Endodermal cell (in vitro differentiated cells): ENCODE results near the gene CCDC185. TPM values are rescaled to one million over a fixed set of nuclear protein-coding genes. Genes with fewer than 3 reads are reported as not detected.

Experiments
- DNase-seq: peaks from one replicate; pipeline ENCODE4 v3.0.0-alpha.2; 2017
- H3K27ac ChIP-seq: 2 replicates; pipeline ENCODE4 v1.5.1; 2013; ENCODE audit warnings: mild to moderate bottlenecking, low read depth, low read length, moderate library complexity
- H3K27me3 ChIP-seq: 2 replicates; pipeline ENCODE4 v1.6.1; 2013; ENCODE audit warnings: mild to moderate bottlenecking, low read length, moderate library complexity; ENCODE audit not compliant: insufficient read depth, control insufficient read depth, poor library complexity, severe bottlenecking
- H3K36me3 ChIP-seq: 2 replicates; pipeline ENCODE4 v1.7.0; 2013; ENCODE audit warnings: mild to moderate bottlenecking, low read length, moderate library complexity; ENCODE audit not compliant: control insufficient read depth, insufficient read depth
- H3K4me1 ChIP-seq: one replicate; pipeline ENCODE4 v1.7.0; 2013; ENCODE audit warnings: low read length; ENCODE audit not compliant: control insufficient read depth, insufficient read depth
- H3K4me3 ChIP-seq: 2 replicates; pipeline ENCODE4 v1.5.1; 2013; ENCODE audit warnings: mild to moderate bottlenecking, low read length, moderate library complexity
- H3K9ac ChIP-seq: 2 replicates; pipeline ENCODE4 v1.6.1; 2013; ENCODE audit warnings: mild to moderate bottlenecking, low read length, moderate library complexity; ENCODE audit not compliant: poor library complexity, severe bottlenecking; ENCODE audit errors: extremely low read depth
- H3K9me3 ChIP-seq: 2 replicates; pipeline ENCODE4 v1.6.1; 2013; ENCODE audit warnings: mild to moderate bottlenecking, low read length, moderate library complexity; ENCODE audit not compliant: control insufficient read depth
- H3K27ac Mint-ChIP-seq: 2 replicates; pipeline ENCODE4 v1.8.0; 2020; ENCODE audit warnings: mixed read lengths
- H3K27me3 Mint-ChIP-seq: 2 replicates; pipeline ENCODE4 v1.8.0; 2021; ENCODE audit warnings: mild to moderate bottlenecking, mixed read lengths; ENCODE audit not compliant: insufficient read depth
- H3K36me3 Mint-ChIP-seq: 2 replicates; pipeline ENCODE4 v1.8.0; 2020; ENCODE audit warnings: low read depth, mixed read lengths
- H3K4me1 Mint-ChIP-seq: 2 replicates; pipeline ENCODE4 v1.8.0; 2020; ENCODE audit warnings: mixed read lengths
- H3K4me3 Mint-ChIP-seq: 2 replicates; pipeline ENCODE4 v1.8.0; 2020; ENCODE audit warnings: mild to moderate bottlenecking, moderate library complexity, mixed read lengths
- H3K9me3 Mint-ChIP-seq: 2 replicates; pipeline ENCODE4 v1.8.0; 2020; ENCODE audit warnings: mild to moderate bottlenecking, mixed read lengths
- CTCF ChIP-seq: fragments of 200-600 bp; sonication (generic); conservative IDR thresholded peaks from 2 replicates; pipeline ENCODE4 v1.5.0; 2021; ENCODE audit warnings: antibody characterized with exemption, mild to moderate bottlenecking
- WGBS, 2 experiments: methylation state at CpG; one replicate each; pipeline versions ENCODE4 v1.1.5 to v1.1.7; 2013; ENCODE audit warnings: missing lambda C conversion rate in 2 of 2, mixed read lengths in 1 of 2; ENCODE audit not compliant: insufficient coverage in 1 of 2, insufficient read length in 1 of 2; 5-methylcytosine and 5-hydroxymethylcytosine counted together
- total RNA-seq, 2 donors: library from RNA; stranded (reverse); fragmentation: NEBNext Ultra II Directional in 1 of 2; extraction: Animal tissue kit (Norgen Biotek cat#: 25700) in 1 of 2; gene quantifications; 2 replicates in 1 of 2; 3 replicates in 1 of 2; pipeline ENCODE4 v1.2.1, GENCODE V29; 2021

CCDC185 gene
- total RNA-seq, 2 donors from 2014 or later, result not detected

GRCh38 chr1:223345720-223346119, 47.5 kb upstream of the CCDC185 start:
- no peaks in the 10 kb centered on the region for H3K9me3 Mint-ChIP-seq
- Histone ChIP-seq H3K27me3 (no peaks in the 10 kb centered on the region), H3K4me1 (no peaks in the 10 kb centered on the region), H3K9me3 (no peaks in the 10 kb centered on the region), H3K4me3 (no peak overlapping the region), H3K27ac (no peak overlapping the region), H3K9ac (no peak overlapping the region), H3K36me3 (no peaks in the 10 kb centered on the region)
- no peaks in the 10 kb centered on the region for H3K27me3 Mint-ChIP-seq
- peaks cover 3% of the 10 kb centered on the region for H3K4me1 Mint-ChIP-seq
- no peaks in the 10 kb centered on the region for H3K36me3 Mint-ChIP-seq
- WGBS, 2 experiments, result 79 to 94% methylated on average over 3 to 4 of the region's 4 CpGs
- TF ChIP-seq CTCF, result peak; percentile 70
- H3K4me3 Mint-ChIP-seq, result no peak overlapping the region
- H3K27ac Mint-ChIP-seq, result no peak overlapping the region
- DNase-seq, result peak; percentile 77

GRCh38 chr1:223346311-223346710, 46.9 kb upstream of the CCDC185 start:
- no peaks in the 10 kb centered on the region for H3K4me1 Mint-ChIP-seq
- no peaks in the 10 kb centered on the region for H3K27me3 Mint-ChIP-seq
- no peaks in the 10 kb centered on the region for H3K36me3 Mint-ChIP-seq
- Histone ChIP-seq H3K9me3 (no peaks in the 10 kb centered on the region), H3K27ac (no peak overlapping the region), H3K9ac (no peak overlapping the region), H3K4me1 (no peaks in the 10 kb centered on the region), H3K36me3 (no peaks in the 10 kb centered on the region), H3K27me3 (no peaks in the 10 kb centered on the region), H3K4me3 (no peak overlapping the region)
- TF ChIP-seq CTCF, result no peak
- H3K27ac Mint-ChIP-seq, result no peak overlapping the region
- DNase-seq, result no peak
- no peak overlapping the region for H3K4me3 Mint-ChIP-seq
- WGBS, 2 experiments, result 80 to 95% methylated on average over 1 to 4 of the region's 4 CpGs
- H3K9me3 Mint-ChIP-seq, result no peaks in the 10 kb centered on the region

- DNase-seq, result no peak
Measured at GRCh38 chr1:223347583-223347982, 45.6 kb upstream of the CCDC185 start.

More at GRCh38 chr1:223347583-223347982, 45.6 kb upstream of the CCDC185 start:
- no peaks in the 10 kb centered on the region for H3K27me3 ChIP-seq
- no peak overlapping the region for H3K4me3 ChIP-seq
- H3K9me3 Mint-ChIP-seq, result no peaks in the 10 kb centered on the region
- H3K4me1 ChIP-seq, result no peaks in the 10 kb centered on the region
- no peaks in the 10 kb centered on the region for H3K36me3 Mint-ChIP-seq
- no peak overlapping the region for H3K4me3 Mint-ChIP-seq
- peaks cover 6% of the 10 kb centered on the region for H3K4me1 Mint-ChIP-seq
- no peak overlapping the region for H3K9ac ChIP-seq
- H3K27ac Mint-ChIP-seq, result no peak overlapping the region
- 94 to 97% methylated on average over 2 to 3 of the region's 4 CpGs for WGBS, 2 experiments
- peaks cover 6% of the 10 kb centered on the region for H3K27me3 Mint-ChIP-seq
- no peak overlapping the region for H3K27ac ChIP-seq
- no peaks in the 10 kb centered on the region for H3K9me3 ChIP-seq
- TF ChIP-seq CTCF, result no peak
- H3K36me3 ChIP-seq, result no peaks in the 10 kb centered on the region
